Thyroid gland (tissue), 4 donors: Measurements from ENCODE around the gene SLC16A5.

Source experiments
- CTCF ChIP-seq, 6 experiments: fragments of 200-600 bp in 3 of 6; fragments of 450-650 bp in 3 of 6; sonication (generic) in 3 of 6; IDR thresholded peaks; one replicate each; pipeline ENCODE4 v1.5.1; 2016 to 2019; ENCODE audit warnings: antibody characterized with exemption in 6 of 6, mild to moderate bottlenecking in 2 of 6, inconsistent platforms in 1 of 6, moderate library complexity in 1 of 6
- POLR2A ChIP-seq, 2 donors: fragments of 450-650 bp; IDR thresholded peaks; one replicate each; pipeline ENCODE4 v1.6.1; 2017; ENCODE audit warnings: antibody characterized with exemption in 2 of 2, mild to moderate bottlenecking in 2 of 2, moderate library complexity in 1 of 2

GRCh38 chr17:75090871-75091854 lies 3.4 kb downstream of the SLC16A5 start:
- no peak for TF ChIP-seq CTCF (IDR thresholded peaks at IDR 0.05)
- no peak for TF ChIP-seq POLR2A (IDR thresholded peaks at IDR 0.05)
